HEK293T (cell line): ENCODE measurements around the gene LAMB1.
"Not testable (repeated sequence)": the region's sequence is repeated elsewhere in the genome, so short reads cannot be mapped to it uniquely, and the experiment has no call there.

ENCODE experiments used
- CTCF ChIA-PET: fragments of 350-600 bp; formaldehyde crosslinking; extraction: SDS; loops from one replicate; lab custom pipeline; 2021; ENCODE audit warnings: antibody characterized with exemption, inconsistent platforms; lab: Yijun Ruan, JAX
- POLR2A ChIA-PET: fragments of 350-600 bp; formaldehyde crosslinking; extraction: SDS; loops from one replicate; lab custom pipeline; 2020; ENCODE audit warnings: antibody characterized with exemption, inconsistent platforms; lab: Yijun Ruan, JAX
- DNase-seq: peaks from one replicate; pipeline ENCODE4 v3.0.0; 2012; ENCODE audit warnings: mixed read lengths; ENCODE audit errors: extremely low spot score
- ARNT ChIP-seq: fragments of 450-650 bp; IDR thresholded peaks from 2 replicates; pipeline ENCODE4 v1.6.1; 2017; ENCODE audit warnings: mild to moderate bottlenecking
- BHLHE40 ChIP-seq: fragments of 450-650 bp; IDR thresholded peaks from 2 replicates; pipeline ENCODE4 v1.6.1; 2016; ENCODE audit warnings: mild to moderate bottlenecking, moderate library complexity, borderline replicate concordance
- CTBP1 ChIP-seq: fragments of 450-650 bp; IDR thresholded peaks from 2 replicates; pipeline ENCODE4 v1.6.1; 2016; ENCODE audit warnings: borderline replicate concordance
- ELF4 ChIP-seq: fragments of 450-650 bp; IDR thresholded peaks from 2 replicates; pipeline ENCODE4 v1.6.1; 2017; ENCODE audit warnings: antibody characterized with exemption
- FOXA1 ChIP-seq: fragments of 450-650 bp; IDR thresholded peaks from 2 replicates; pipeline ENCODE4 v1.6.1; 2016; ENCODE audit warnings: mild to moderate bottlenecking
- FOXK2 ChIP-seq: fragments of 450-650 bp; IDR thresholded peaks from 2 replicates; pipeline ENCODE4 v1.6.1; 2016; ENCODE audit warnings: mild to moderate bottlenecking
- FOXM1 ChIP-seq: fragments of 450-650 bp; IDR thresholded peaks from 2 replicates; pipeline ENCODE4 v1.6.1; 2017; ENCODE audit warnings: mild to moderate bottlenecking, borderline replicate concordance
- HDGF ChIP-seq: fragments of 450-650 bp; IDR thresholded peaks from 2 replicates; pipeline ENCODE4 v1.6.1; 2017; ENCODE audit warnings: antibody characterized with exemption, borderline replicate concordance
- L3MBTL2 ChIP-seq: fragments of 450-650 bp; conservative IDR thresholded peaks from 2 replicates; pipeline ENCODE4 v1.6.1; 2016; ENCODE audit warnings: mild to moderate bottlenecking
- LEF1 ChIP-seq: fragments of 450-650 bp; IDR thresholded peaks from 2 replicates; pipeline ENCODE4 v1.6.1; 2017; ENCODE audit warnings: mild to moderate bottlenecking, borderline replicate concordance
- NFRKB ChIP-seq: fragments of 450-650 bp; IDR thresholded peaks from 2 replicates; pipeline ENCODE4 v1.6.1; 2016; ENCODE audit warnings: mild to moderate bottlenecking, moderate library complexity
- PKNOX1 ChIP-seq: fragments of 450-650 bp; IDR thresholded peaks from 2 replicates; pipeline ENCODE4 v1.6.1; 2016
- SP1 ChIP-seq: fragments of 450-650 bp; IDR thresholded peaks from 2 replicates; pipeline ENCODE4 v1.6.1; 2017
- SUZ12 ChIP-seq: fragments of 450-650 bp; IDR thresholded peaks from 2 replicates; pipeline ENCODE4 v1.6.1; 2016; ENCODE audit warnings: mild to moderate bottlenecking
- TARDBP ChIP-seq: fragments of 450-650 bp; IDR thresholded peaks from 2 replicates; pipeline ENCODE4 v1.6.1; 2016
- ZNF384 ChIP-seq: fragments of 450-650 bp; IDR thresholded peaks from 2 replicates; pipeline ENCODE4 v1.6.1; 2016

Gene LAMB1

DNA sequence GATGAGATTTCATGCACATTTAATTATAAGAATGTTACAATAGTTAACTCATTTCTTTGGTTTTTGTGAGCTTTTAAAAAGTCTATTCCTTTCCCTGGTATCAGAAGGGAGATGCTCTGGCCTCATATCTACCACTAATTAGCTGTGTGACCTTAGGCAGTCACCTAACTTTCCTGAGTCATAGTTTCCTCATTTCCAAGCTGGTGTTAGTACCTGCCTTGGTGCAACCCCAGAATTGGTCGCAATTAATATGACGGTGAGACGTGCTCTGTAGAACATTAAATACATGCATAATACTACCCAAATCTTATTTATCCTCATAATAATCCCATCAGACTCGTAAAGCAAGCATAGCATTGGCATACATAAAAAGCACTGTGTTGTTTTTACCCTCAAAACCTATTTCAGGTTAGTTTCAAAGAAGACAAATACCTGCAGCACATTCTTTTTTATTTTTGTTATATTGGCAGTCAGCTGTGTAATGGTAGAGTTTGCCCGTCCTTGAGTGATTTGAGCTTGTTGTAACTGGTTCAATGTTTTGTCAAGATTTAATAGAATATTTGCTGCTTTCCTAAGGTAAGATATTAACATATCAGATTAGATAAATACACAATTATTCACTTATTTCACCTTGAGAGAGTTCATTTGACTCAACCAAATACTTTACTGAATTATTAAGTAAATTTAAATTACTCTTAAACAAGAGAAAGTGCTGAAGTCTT is 31.0 kb upstream of the LAMB1 start:
- ChIA-PET POLR2A (no interaction called here), CTCF (interaction anchor here (1.2 kb wide), 1 partner anchor 17 kb away, joined by 3 read pairs; no protein-coding TSS in a partner anchor)
- no peak for TF ChIP-seq SP1
- TF ChIP-seq PKNOX1: no peak
- no peak for TF ChIP-seq FOXM1
- no peak for TF ChIP-seq ELF4
- TF ChIP-seq L3MBTL2: no peak
- TF ChIP-seq HDGF: no peak
- no peak for TF ChIP-seq FOXA1
- TF ChIP-seq LEF1: no peak
- no peak for TF ChIP-seq SUZ12
- no peak for TF ChIP-seq BHLHE40
- no peak for TF ChIP-seq ARNT
- no peak for TF ChIP-seq ZNF384
- TF ChIP-seq FOXK2: no peak
- no peak for TF ChIP-seq TARDBP
- TF ChIP-seq CTBP1: no peak
- TF ChIP-seq NFRKB: no peak
- no peak for DNase-seq

DNA sequence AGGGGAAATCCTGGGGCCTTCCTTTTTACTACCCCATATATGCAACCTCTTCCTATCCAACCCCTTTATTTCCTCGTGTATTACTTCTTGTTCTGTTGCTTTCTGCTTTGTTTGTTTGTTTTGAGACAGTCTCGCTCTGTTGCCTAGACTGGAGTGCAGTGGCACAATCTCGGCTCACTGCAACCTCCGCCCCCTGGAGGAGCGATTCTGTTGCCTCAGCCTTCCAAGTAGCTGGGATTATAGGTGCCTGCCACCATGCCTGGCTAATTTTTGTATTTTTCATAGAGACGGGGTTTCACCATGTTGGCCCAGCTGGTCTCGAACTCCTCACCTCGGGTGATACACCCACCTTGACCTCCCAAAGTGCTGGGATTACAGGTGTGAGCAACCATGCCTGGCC is 30.3 kb upstream of the LAMB1 start:
- CTCF ChIA-PET: interaction anchor here (1.2 kb wide), 1 partner anchor 17 kb away, joined by 3 read pairs; no protein-coding TSS in a partner anchor
- POLR2A ChIA-PET, DNase-seq: not testable (repeated sequence)

DNA sequence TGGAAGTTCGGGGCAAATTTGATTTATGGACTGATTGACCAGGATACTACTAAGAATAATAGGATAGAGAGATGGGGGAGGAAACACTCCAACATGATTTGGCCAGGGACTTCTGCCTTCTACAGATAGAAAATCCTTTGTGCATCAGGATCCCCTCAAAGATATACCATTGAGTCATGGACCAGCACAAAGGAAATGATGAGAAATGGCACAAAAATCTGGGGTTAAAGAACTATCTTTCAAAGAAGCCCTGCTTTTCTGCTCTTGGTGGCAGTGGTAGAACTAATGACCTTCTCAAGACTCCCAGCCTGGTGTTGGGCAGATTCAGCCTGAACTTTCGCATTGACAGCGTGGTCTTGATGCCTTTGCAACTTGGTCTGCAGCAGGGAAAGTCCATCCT is 27.6 kb upstream of the LAMB1 start:
- TF ChIP-seq TARDBP (no peak), PKNOX1 (no peak), SP1 (no peak), FOXA1 (no peak), ELF4 (no peak), ZNF384 (no peak), NFRKB (no peak), L3MBTL2 (no peak), FOXM1 (no peak), CTBP1 (no peak), HDGF (no peak), SUZ12 (no peak), BHLHE40 (no peak)
- DNase-seq: no peak
- POLR2A ChIA-PET: no interaction called here
- CTCF ChIA-PET: no interaction called here

DNA sequence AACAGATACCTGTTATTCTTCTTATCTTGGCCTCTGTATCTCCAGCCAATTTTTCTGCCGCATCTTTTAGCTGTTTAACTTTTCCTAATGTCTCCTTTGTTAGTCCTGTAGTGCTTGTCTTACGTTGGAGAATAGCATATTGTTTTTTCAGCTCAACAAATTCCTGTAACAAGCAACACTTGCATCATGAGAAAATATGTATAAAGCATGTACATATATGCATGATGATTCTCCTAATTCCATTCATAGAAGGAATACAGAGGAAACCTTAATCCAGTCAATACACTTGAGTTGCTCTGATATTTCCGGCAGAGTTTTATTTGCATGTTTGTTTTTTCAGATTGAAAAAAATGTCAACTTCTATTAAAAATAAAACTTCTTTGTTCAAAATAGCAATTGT is 26.1 kb upstream of the LAMB1 start:
- TF ChIP-seq FOXM1: no peak
- no peak for TF ChIP-seq CTBP1
- TF ChIP-seq BHLHE40: no peak
- TF ChIP-seq SUZ12: no peak
- TF ChIP-seq NFRKB: no peak
- TF ChIP-seq LEF1: no peak
- no peak for TF ChIP-seq ARNT
- no peak for TF ChIP-seq L3MBTL2
- TF ChIP-seq ZNF384: no peak
- no peak for TF ChIP-seq PKNOX1
- no peak for TF ChIP-seq HDGF
- no peak for TF ChIP-seq ELF4
- TF ChIP-seq FOXK2: no peak
- ChIA-PET POLR2A (no interaction called here), CTCF (interaction anchor here (0.8 kb wide), 1 partner anchor 12 kb away, joined by 3 read pairs; no protein-coding TSS in a partner anchor)
- no peak for DNase-seq

GRCh38 chr7:108028111-108028510 is 25.1 kb upstream of the LAMB1 start:
- TF ChIP-seq HDGF (no peak), BHLHE40 (no peak), SUZ12 (no peak), CTBP1 (no peak), ZNF384 (no peak), L3MBTL2 (no peak)
- POLR2A ChIA-PET: no interaction called here

GRCh38 chr7:108027239-108027638 is 24.3 kb upstream of the LAMB1 start:
- ChIA-PET CTCF (no interaction called here), POLR2A (no interaction called here)

More at GRCh38 chr7:108028111-108028510, 25.1 kb upstream of the LAMB1 start:
- no peak for DNase-seq
- CTCF ChIA-PET: no interaction called here

More at GRCh38 chr7:108027239-108027638, 24.3 kb upstream of the LAMB1 start:
- TF ChIP-seq FOXK2: no peak
- TF ChIP-seq SP1: no peak
- TF ChIP-seq NFRKB: no peak
- TF ChIP-seq ZNF384: no peak
- no peak for TF ChIP-seq PKNOX1
- DNase-seq: no peak
